Uterus (tissue), 2 donors: ENCODE data around the gene ICA1.

Source experiments
- CTCF ChIP-seq, 4 experiments: fragments of 200-600 bp in 2 of 4; fragments of 450-650 bp in 2 of 4; sonication (generic) in 2 of 4; IDR thresholded peaks; one replicate each; pipeline ENCODE4 v1.5.1; 2016 to 2019; ENCODE audit warnings: antibody characterized with exemption in 4 of 4, mild to moderate bottlenecking in 2 of 4, moderate library complexity in 1 of 4
- POLR2A ChIP-seq, 2 donors: fragments of 450-650 bp; IDR thresholded peaks; one replicate each; pipeline ENCODE4 v1.6.1; 2016; ENCODE audit warnings: antibody characterized with exemption in 2 of 2, mild to moderate bottlenecking in 1 of 2, moderate library complexity in 1 of 2

DNA sequence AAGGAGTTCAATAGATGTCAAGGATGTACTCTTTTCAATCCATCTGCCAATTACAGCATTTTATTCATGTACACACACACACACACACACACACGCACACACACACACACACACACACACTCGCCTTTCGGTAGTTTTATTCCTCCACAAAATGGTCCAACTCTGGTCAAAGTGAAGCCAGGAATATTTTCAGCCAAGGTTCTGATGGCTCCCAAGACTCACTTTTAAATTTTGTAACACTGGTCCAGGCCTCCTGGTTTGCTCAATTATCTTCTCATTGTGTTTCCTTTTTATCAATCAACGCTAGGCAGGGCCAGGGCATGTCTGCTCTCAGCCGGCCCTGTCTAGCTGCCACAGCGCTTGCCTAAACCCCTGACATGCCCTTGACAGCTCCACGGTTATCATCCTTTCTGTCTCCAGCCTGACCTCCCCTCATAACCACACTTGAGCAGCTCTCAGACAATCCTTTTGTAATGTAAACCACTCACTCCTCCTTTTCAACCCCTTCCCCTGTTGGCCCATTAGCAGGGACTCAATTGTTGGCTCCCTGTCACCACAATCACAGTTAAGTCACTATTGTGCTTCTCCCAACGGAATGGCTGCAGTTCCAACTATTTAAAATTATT is 115.1 kb downstream of the ICA1 start:
- TF ChIP-seq CTCF (IDR thresholded peaks at IDR 0.05) (no peak), POLR2A (IDR thresholded peaks at IDR 0.05) (no peak)
